Measurements from ENCODE around the gene IL20.
A peak's percentile ranks its signal among the peaks of the same experiment; 100 is the strongest.

IL20 gene

DNA sequence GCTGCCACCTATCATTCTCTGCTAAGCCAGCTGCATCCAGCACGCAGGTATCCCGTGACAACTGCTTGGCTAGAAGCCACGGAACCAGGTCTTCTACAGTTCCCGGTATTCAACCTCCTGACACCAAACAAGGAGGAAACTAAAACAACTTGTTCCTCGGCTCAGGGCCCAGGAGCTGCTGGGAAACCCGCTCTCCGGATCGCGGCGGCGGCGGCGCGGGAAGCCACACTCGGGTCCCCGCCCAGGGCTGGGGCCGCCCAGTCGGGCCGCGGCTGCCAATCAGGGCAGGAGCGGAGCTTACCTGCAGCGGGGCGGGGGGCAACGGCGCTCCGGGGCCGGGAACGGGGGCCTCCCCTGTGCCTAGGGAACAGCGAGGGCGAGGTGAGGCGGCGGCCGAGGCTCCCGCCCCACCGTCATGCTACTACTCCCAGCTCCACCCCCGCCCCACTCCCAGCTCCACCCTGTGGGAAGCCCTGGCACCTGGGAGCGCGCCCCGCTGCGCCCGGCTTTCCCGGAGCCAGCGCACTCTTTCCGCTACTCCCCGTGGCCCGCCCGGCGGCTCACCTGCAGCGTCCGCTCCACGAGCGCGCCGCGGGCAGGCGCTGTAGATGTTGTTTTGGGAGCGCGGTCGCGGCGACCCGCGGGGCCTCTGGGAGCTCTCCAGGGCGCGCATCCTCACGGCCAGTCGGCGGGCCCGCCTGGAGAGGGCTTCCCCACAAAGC, 43.9 kb downstream of the IL20 start:
- no peaks in the 10 kb centered on the region for H3K79me2 ChIP-seq (ENCODE audit: low read length)
- no peak overlapping the region for H3K27ac ChIP-seq (ENCODE audit: low read length)
- H3K9me3 ChIP-seq (ENCODE audit: insufficient read depth, low read length), result no peaks in the 10 kb centered on the region
- H3K9ac ChIP-seq (ENCODE audit: low read length), result peak overlapping the region; percentile 46
- TF ChIP-seq, protein P1, sequence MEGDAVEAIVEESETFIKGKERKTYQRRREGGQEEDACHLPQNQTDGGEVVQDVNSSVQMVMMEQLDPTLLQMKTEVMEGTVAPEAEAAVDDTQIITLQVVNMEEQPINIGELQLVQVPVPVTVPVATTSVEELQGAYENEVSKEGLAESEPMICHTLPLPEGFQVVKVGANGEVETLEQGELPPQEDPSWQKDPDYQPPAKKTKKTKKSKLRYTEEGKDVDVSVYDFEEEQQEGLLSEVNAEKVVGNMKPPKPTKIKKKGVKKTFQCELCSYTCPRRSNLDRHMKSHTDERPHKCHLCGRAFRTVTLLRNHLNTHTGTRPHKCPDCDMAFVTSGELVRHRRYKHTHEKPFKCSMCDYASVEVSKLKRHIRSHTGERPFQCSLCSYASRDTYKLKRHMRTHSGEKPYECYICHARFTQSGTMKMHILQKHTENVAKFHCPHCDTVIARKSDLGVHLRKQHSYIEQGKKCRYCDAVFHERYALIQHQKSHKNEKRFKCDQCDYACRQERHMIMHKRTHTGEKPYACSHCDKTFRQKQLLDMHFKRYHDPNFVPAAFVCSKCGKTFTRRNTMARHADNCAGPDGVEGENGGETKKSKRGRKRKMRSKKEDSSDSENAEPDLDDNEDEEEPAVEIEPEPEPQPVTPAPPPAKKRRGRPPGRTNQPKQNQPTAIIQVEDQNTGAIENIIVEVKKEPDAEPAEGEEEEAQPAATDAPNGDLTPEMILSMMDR (IDR thresholded peaks at IDR 0.05; ENCODE audit: low read depth, low read length), result peak; percentile 23
- TF ChIP-seq EZH2phosphoT487 (IDR thresholded peaks at IDR 0.05; ENCODE audit: low read depth), result no peak
- peak overlapping the region; percentile 55 for H2AFZ ChIP-seq (ENCODE audit: low read depth, low read length)
- no peaks in the 10 kb centered on the region for H3K36me3 ChIP-seq (replicated peaks; ENCODE audit: low read depth, low read length)
- H3K4me1 ChIP-seq (ENCODE audit: low read length), result peaks cover 41% of the 10 kb centered on the region
- H3K4me2 ChIP-seq (ENCODE audit: low read length), result peak overlapping the region; percentile 84
- peaks cover 22% of the 10 kb centered on the region for H3K27me3 ChIP-seq (ENCODE audit: low read depth, low read length)
- H3K4me3 ChIP-seq (ENCODE audit: low read length), result peak overlapping the region; percentile 77
- no peaks in the 10 kb centered on the region for H4K20me1 ChIP-seq (ENCODE audit: insufficient read depth, low read length)

DNA sequence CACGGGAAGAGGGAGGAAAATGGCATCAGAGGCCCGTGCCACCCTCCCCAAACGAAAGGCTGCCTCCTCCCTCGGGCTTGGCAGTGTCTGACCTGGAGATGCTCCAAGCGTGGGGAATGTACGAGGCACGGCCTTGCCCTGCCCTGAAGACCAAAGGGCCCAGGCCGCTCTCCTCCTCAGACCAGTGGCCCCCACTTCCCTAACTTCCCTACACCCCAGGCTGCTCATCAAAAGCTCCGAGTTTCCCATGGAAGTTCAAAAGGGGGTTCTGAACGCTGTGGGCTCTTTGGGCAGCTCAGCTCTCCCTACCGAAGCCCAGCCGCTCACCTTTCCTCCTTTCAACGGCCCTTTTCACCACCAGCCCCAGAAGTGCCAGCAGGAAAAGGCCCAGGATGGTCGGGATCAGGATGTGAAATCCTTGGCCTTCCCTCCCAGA, 44.5 kb downstream of the IL20 start:
- peak overlapping the region; percentile 55 for H2AFZ ChIP-seq (ENCODE audit: low read depth, low read length)
- H3K9ac ChIP-seq (ENCODE audit: low read length), result peak overlapping the region; percentile 46
- H3K36me3 ChIP-seq (replicated peaks; ENCODE audit: low read depth, low read length), result no peaks in the 10 kb centered on the region
- peak overlapping the region; percentile 84 for H3K4me2 ChIP-seq (ENCODE audit: low read length)
- no peaks in the 10 kb centered on the region for H3K9me3 ChIP-seq (ENCODE audit: insufficient read depth, low read length)
- no peak for TF ChIP-seq EZH2phosphoT487 (IDR thresholded peaks at IDR 0.05; ENCODE audit: low read depth)
- TF ChIP-seq, protein P1 (IDR thresholded peaks at IDR 0.05; ENCODE audit: low read depth, low read length), result no peak
- peak overlapping the region; percentile 77 for H3K4me3 ChIP-seq (ENCODE audit: low read length)
- H3K27me3 ChIP-seq (ENCODE audit: low read depth, low read length), result peaks cover 22% of the 10 kb centered on the region
- no peaks in the 10 kb centered on the region for H3K79me2 ChIP-seq (ENCODE audit: low read length)
- no peaks in the 10 kb centered on the region for H4K20me1 ChIP-seq (ENCODE audit: insufficient read depth, low read length)
- peaks cover 37% of the 10 kb centered on the region for H3K4me1 ChIP-seq (ENCODE audit: low read length)
- no peak overlapping the region for H3K27ac ChIP-seq (ENCODE audit: low read length)

DNA sequence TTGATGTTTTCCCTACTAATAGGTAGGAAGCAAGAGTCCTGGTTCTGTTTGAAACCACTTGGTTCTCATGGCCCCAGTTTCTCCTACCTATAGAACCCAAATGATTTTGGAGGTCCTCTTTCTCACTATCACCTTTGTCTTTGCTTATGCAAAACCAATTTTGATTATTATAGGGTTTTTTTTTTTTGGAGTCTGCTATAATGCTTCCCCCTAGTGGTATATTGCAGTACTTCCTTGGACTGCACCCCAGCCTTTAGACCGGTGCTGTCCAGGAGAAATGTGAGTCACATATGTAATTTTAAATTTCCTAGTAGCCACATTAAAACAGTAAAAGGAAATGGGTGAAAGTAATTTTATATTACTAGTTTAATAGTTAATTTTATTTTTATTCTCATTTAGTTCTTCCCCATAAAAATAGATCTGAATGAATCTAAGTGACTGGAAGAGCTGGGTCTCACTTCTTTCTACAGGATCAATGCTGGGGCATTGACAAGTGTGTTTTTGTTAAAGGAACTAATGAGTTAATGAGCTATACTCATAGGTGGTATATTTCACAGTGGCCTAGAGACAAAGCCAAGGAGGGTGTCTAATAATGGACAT, 45.7 kb downstream of the IL20 start:
- no peaks in the 10 kb centered on the region for H3K79me2 ChIP-seq (ENCODE audit: low read length)
- H3K4me3 ChIP-seq (ENCODE audit: low read length), result no peak overlapping the region
- no peak overlapping the region for H3K27ac ChIP-seq (ENCODE audit: low read length)
- H3K4me2 ChIP-seq (ENCODE audit: low read length), result no peak overlapping the region
- no peak overlapping the region for H2AFZ ChIP-seq (ENCODE audit: low read depth, low read length)
- peaks cover 22% of the 10 kb centered on the region for H3K27me3 ChIP-seq (ENCODE audit: low read depth, low read length)
- H3K9me3 ChIP-seq (ENCODE audit: insufficient read depth, low read length), result no peaks in the 10 kb centered on the region
- no peak for TF ChIP-seq EZH2phosphoT487 (IDR thresholded peaks at IDR 0.05; ENCODE audit: low read depth)
- TF ChIP-seq, protein P1 (IDR thresholded peaks at IDR 0.05; ENCODE audit: low read depth, low read length), result peak; percentile 91
- H3K36me3 ChIP-seq (replicated peaks; ENCODE audit: low read depth, low read length), result no peaks in the 10 kb centered on the region
- H4K20me1 ChIP-seq (ENCODE audit: insufficient read depth, low read length), result no peaks in the 10 kb centered on the region
- H3K4me1 ChIP-seq (ENCODE audit: low read length), result peaks cover 25% of the 10 kb centered on the region
- no peak overlapping the region for H3K9ac ChIP-seq (ENCODE audit: low read length)

DNA sequence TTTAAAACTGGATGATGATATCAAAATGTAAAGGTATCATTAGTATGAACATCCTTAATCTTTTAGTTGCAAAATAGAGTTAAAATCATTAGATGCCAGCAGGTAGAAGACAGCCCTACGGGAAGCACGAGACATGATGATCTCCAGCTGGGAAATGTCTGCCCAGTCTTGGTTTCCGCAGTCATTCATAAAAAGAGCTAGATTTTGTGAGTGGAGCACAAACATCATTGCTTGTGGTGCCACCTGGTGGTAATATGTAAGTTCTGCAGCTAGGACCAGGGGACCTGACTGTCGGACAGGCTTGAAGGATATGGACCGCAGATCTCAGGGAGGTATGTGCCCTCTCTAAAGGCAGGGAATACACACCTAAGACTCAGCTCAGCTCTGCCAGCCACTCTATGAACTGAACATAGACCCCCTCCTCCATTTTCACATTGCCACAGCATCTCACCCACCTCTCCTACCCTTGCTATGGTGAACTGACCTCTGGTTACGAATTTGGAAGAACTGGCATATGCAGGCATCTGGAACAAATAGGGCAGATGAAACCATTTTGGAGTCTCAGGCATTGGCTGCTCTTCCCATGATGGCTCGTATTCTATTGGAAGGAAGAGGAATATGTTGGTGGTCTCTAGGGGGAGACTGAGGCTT, 47.1 kb downstream of the IL20 start:
- H3K36me3 ChIP-seq (replicated peaks; ENCODE audit: low read depth, low read length), result no peaks in the 10 kb centered on the region
- H3K27me3 ChIP-seq (ENCODE audit: low read depth, low read length), result peaks cover 22% of the 10 kb centered on the region
- H3K9ac ChIP-seq (ENCODE audit: low read length), result no peak overlapping the region
- no peak for TF ChIP-seq EZH2phosphoT487 (IDR thresholded peaks at IDR 0.05; ENCODE audit: low read depth)
- TF ChIP-seq, protein P1 (IDR thresholded peaks at IDR 0.05; ENCODE audit: low read depth, low read length), result peak; percentile 95
- H4K20me1 ChIP-seq (ENCODE audit: insufficient read depth, low read length), result no peaks in the 10 kb centered on the region
- no peak overlapping the region; the same call in 1 of the 2 replicates for H2AFZ ChIP-seq (ENCODE audit: low read depth, low read length)
- no peaks in the 10 kb centered on the region for H3K79me2 ChIP-seq (ENCODE audit: low read length)
- no peak overlapping the region for H3K27ac ChIP-seq (ENCODE audit: low read length)
- peaks cover 19% of the 10 kb centered on the region for H3K4me1 ChIP-seq (ENCODE audit: low read length)
- H3K4me2 ChIP-seq (ENCODE audit: low read length), result peak overlapping the region; percentile 15
- no peaks in the 10 kb centered on the region for H3K9me3 ChIP-seq (ENCODE audit: insufficient read depth, low read length)
- H3K4me3 ChIP-seq (ENCODE audit: low read length), result no peak overlapping the region
